Right lobe of liver (tissue), 4 donors: Measurements from ENCODE around the gene ITM2C.

Experiments used
- POLR2A ChIP-seq: fragments of 450-650 bp; IDR thresholded peaks from one replicate; pipeline ENCODE4 v1.6.1; 2017; ENCODE audit warnings: antibody characterized with exemption, mild to moderate bottlenecking
- TF ChIP-seq, protein P1 (sequence below), 4 donors: fragments of 200-600 bp in 3 of 4; fragments of 450-650 bp in 1 of 4; IDR thresholded peaks; one replicate each; pipeline versions ENCODE4 v1.5.1 to v1.8.0; 2016 to 2022; ENCODE audit warnings: antibody characterized with exemption in 4 of 4, mild to moderate bottlenecking in 2 of 4
- donor health status: DM: no; HTN: no; CAD: no.
- donor health status: DM: no; HTN: no; CAD: no.
- donor health status: DM: no; HTN: yes; CAD: no.

DNA sequence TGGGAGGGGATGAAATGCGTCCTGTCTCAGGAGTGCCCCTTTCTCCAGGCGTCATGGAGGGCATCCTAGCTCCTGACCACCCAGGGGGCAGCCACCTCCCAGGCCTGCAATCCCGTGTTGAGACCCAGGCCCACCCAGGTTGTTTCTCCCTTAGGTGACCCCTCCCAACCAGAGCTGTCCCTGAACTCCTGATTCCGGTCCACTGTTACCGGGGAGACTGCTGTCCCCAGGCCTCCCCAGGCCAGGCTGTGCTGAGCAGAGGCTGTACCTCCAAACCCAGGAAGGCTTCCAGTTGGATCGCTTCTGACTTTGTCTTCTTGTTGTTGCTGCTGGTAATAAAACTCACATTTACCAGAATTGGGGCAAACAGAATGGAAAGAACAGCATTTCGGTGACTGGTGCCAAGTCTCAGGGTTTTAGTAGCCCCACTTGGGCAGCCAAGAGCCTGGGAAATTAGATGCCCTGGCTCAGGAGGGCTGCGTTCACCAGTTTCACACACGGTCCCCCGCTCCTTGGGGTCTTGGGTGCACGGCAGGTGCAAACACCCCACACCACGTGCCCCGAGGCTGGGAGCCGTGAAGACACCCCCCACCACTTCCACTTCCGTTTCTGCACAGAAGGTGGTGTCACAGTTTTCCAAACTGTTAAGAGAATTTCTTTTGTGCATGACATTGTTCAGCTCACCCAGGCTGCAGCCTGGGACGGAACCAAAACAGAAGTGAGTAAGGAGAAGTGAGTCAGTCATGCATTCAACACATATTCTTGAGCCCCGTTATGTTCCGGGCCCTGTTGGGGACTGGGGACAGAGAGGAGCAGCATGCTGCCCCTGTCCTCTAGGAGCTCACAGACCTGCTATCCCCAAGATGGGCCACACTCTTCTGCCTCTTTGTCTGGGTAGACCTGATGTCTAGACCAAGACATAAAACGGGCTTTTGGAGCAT lies 29.4 kb downstream of the ITM2C start:
- TF ChIP-seq POLR2A, result no peak
- TF ChIP-seq, protein P1, sequence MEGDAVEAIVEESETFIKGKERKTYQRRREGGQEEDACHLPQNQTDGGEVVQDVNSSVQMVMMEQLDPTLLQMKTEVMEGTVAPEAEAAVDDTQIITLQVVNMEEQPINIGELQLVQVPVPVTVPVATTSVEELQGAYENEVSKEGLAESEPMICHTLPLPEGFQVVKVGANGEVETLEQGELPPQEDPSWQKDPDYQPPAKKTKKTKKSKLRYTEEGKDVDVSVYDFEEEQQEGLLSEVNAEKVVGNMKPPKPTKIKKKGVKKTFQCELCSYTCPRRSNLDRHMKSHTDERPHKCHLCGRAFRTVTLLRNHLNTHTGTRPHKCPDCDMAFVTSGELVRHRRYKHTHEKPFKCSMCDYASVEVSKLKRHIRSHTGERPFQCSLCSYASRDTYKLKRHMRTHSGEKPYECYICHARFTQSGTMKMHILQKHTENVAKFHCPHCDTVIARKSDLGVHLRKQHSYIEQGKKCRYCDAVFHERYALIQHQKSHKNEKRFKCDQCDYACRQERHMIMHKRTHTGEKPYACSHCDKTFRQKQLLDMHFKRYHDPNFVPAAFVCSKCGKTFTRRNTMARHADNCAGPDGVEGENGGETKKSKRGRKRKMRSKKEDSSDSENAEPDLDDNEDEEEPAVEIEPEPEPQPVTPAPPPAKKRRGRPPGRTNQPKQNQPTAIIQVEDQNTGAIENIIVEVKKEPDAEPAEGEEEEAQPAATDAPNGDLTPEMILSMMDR (IDR thresholded peaks at IDR 0.05), result no peak
